ENCODE measurements around the gene PCBP3. TPM values are rescaled to one million over a fixed set of nuclear protein-coding genes. Genes with fewer than 3 reads are reported as not detected.

PCBP3 gene
- total RNA-seq, 1 experiment from 2014 or later = 10.9 TPM

DNA sequence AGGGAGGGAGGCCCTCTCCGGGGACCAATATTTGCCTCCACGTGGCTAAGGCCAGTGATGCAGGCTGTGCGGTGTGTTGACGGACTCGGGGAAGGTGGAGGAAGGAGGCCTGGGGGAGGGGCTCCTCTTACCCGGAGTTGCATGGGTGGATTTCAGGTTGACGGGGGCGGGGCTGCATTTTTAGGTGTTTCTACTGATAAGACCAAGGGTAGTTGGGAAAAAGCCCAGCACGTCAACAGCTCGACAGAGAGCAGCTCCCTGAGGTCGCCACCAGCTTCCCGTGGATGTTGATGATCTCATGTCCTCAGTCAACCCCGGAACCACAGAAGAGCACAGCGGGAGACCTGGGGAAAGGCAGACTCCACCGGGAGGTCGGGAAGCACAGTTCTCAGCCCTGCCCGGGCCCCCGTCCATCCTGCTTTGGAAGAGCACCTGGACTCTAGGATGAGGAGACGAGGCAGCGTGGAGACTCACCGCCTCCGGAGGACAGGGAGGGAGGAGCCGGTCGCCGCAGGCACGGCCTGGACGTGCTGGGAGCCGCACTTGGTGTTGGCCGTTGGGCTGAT lies 305.1 kb downstream of the PCBP3 start:
- no peak overlapping the region for H2AK5ac ChIP-seq (ENCODE audit: insufficient read length, low read length)
- no peak overlapping the region for H3K27ac ChIP-seq (ENCODE audit: insufficient read length, low read depth, low read length)
- H3K9me3 Mint-ChIP-seq = no peaks in the 10 kb centered on the region; a peak in 1 of 5 replicates
- H2BK5ac ChIP-seq (ENCODE audit: insufficient read length, low read length) = no peak overlapping the region
- no peaks in the 10 kb centered on the region for H4K20me1 ChIP-seq (ENCODE audit: control insufficient read depth, insufficient read depth, insufficient read length)
- H2BK15ac ChIP-seq (ENCODE audit: low read depth, low read length) = no peak overlapping the region
- WGBS (ENCODE audit: extremely low coverage, insufficient read length, low lambda C conversion rate) = no CpG with 5 or more reads among the region's 29 CpGs
- H3K9me3 ChIP-seq (ENCODE audit: control insufficient read depth, low read depth, low read length) = no peaks in the 10 kb centered on the region
- H3K9ac ChIP-seq (ENCODE audit: extremely low read depth, insufficient read length, low read length) = no peak overlapping the region
- H3K23ac ChIP-seq (ENCODE audit: insufficient read length, low read depth, low read length) = no peak overlapping the region
- no peak overlapping the region for H2BK12ac ChIP-seq (ENCODE audit: insufficient read length, low read depth, low read length)
- H3T11ph ChIP-seq (ENCODE audit: low read length) = no peak overlapping the region
- H3K14ac ChIP-seq (ENCODE audit: insufficient read depth, low read length) = no peak overlapping the region
- DNase-seq = no peak
- H3K4me1 ChIP-seq (ENCODE audit: insufficient read depth, low read length) = no peaks in the 10 kb centered on the region
- no peaks in the 10 kb centered on the region for H3K27me3 ChIP-seq (ENCODE audit: insufficient read depth, low read length)
- H3K4me2 ChIP-seq (ENCODE audit: insufficient read depth, insufficient read length, low read length) = no peak overlapping the region
- peaks cover 27% of the 10 kb centered on the region for H3K27me3 Mint-ChIP-seq (ENCODE audit: low read depth)
- H3K4me1 Mint-ChIP-seq = peaks cover 14 to 22% of the 10 kb centered on the region in 2 experiments
- no peak overlapping the region for H4K8ac ChIP-seq (replicated peaks; ENCODE audit: insufficient read length, low read depth, low read length)
- H3K56ac ChIP-seq (ENCODE audit: insufficient read length, low read depth, low read length) = no peak overlapping the region
- no peak overlapping the region for H3K18ac ChIP-seq (ENCODE audit: insufficient read length, low read depth, low read length)
- no peak overlapping the region for H2AFZ ChIP-seq (ENCODE audit: low read length)
- no peaks in the 10 kb centered on the region for H3K23me2 ChIP-seq (ENCODE audit: insufficient read length, low read depth, low read length, poor library complexity, severe bottlenecking)
- TF ChIP-seq, protein P1, sequence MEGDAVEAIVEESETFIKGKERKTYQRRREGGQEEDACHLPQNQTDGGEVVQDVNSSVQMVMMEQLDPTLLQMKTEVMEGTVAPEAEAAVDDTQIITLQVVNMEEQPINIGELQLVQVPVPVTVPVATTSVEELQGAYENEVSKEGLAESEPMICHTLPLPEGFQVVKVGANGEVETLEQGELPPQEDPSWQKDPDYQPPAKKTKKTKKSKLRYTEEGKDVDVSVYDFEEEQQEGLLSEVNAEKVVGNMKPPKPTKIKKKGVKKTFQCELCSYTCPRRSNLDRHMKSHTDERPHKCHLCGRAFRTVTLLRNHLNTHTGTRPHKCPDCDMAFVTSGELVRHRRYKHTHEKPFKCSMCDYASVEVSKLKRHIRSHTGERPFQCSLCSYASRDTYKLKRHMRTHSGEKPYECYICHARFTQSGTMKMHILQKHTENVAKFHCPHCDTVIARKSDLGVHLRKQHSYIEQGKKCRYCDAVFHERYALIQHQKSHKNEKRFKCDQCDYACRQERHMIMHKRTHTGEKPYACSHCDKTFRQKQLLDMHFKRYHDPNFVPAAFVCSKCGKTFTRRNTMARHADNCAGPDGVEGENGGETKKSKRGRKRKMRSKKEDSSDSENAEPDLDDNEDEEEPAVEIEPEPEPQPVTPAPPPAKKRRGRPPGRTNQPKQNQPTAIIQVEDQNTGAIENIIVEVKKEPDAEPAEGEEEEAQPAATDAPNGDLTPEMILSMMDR (conservative IDR thresholded peaks at IDR 0.05) = no peak
- no peak overlapping the region for H2BK120ac ChIP-seq (ENCODE audit: low read depth, low read length, poor library complexity, severe bottlenecking)
- H2BK20ac ChIP-seq (ENCODE audit: low read depth, low read length, poor library complexity, severe bottlenecking) = no peak overlapping the region
- H4K91ac ChIP-seq (ENCODE audit: insufficient read length, low read depth, low read length) = no peak overlapping the region
- no peak overlapping the region for H3K4me3 Mint-ChIP-seq
- H3K79me2 ChIP-seq (ENCODE audit: insufficient read depth, low read length) = no peaks in the 10 kb centered on the region
- no peaks in the 10 kb centered on the region for H3K36me3 Mint-ChIP-seq (ENCODE audit: insufficient read depth in 1 of 3, low read depth in 3 of 3)
- no peaks in the 10 kb centered on the region for H3K79me1 ChIP-seq (ENCODE audit: insufficient read depth, low read depth, low read length, poor library complexity, severe bottlenecking)
- no peak overlapping the region for H4K5ac ChIP-seq (ENCODE audit: insufficient read length, low read depth, low read length)
- H3K27ac Mint-ChIP-seq = peak overlapping the region in 1 of 3 experiments; percentile 24; a peak in 1 of 7 replicates
- H3K4ac ChIP-seq (ENCODE audit: low read depth, low read length) = no peak overlapping the region
